GM18498 (cell line): Measurements from ENCODE around the gene RARRES1.

ENCODE experiments used
- ATAC-seq: cut with Tn5 transposase; IDR thresholded peaks from one replicate; pipeline ENCODE4 v1.9.1; 2021; ENCODE audit warnings: mild to moderate bottlenecking, moderate library complexity; ENCODE audit not compliant: unreplicated experiment

RARRES1 gene, protein sequence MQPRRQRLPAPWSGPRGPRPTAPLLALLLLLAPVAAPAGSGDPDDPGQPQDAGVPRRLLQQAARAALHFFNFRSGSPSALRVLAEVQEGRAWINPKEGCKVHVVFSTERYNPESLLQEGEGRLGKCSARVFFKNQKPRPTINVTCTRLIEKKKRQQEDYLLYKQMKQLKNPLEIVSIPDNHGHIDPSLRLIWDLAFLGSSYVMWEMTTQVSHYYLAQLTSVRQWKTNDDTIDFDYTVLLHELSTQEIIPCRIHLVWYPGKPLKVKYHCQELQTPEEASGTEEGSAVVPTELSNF

GRCh38 chr3:158731938-158732855, at the start of gene RARRES1:
TSS of gene RARRES1 (minus strand) at chr3:158732457. CDS start at chr3:158732415, 42 bp downstream.
- peak; percentile 86 for ATAC-seq

DNA sequence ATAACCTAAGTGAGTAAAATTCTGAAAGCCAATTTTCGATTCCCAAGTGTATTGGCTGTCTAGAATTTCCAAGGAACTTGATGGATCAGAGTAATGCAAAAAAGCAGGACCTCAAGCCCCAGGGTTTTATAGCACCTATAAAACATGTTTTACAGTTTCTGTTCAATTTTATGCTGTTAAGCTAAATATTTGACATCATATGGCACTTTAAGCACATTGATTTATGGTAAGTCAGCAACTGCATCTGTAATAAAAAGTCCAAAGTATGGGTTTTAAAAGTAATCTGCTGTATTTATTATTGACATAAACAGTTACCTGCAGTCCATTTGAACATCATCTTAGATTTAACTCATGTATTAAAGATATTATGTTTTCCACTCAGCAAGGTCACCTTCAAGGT, 49.6 kb upstream of the RARRES1 start:
- no peak for ATAC-seq

- ATAC-seq, result no peak
Observed at GRCh38 chr3:158781191-158781590, 48.9 kb upstream of the RARRES1 start.

DNA sequence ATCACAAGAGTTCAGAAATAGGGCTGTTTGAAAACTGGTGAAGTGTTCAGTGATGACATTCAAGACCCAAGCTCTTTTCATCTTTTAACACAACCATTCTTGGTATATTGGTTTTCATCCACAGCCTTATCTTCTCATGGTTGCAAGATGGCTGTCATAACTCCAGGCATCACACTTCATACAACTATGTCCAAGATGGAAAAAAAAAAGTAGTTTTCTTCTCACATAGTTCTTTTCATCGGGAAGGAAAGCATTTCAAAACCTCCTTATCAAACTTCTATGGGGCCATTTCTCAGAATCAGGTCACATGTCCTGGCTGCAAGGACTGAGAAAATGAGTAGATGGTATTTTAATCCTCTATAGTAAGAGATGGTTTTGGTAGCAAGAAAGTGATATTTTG, 48.5 kb upstream of the RARRES1 start:
- ATAC-seq, result no peak

DNA sequence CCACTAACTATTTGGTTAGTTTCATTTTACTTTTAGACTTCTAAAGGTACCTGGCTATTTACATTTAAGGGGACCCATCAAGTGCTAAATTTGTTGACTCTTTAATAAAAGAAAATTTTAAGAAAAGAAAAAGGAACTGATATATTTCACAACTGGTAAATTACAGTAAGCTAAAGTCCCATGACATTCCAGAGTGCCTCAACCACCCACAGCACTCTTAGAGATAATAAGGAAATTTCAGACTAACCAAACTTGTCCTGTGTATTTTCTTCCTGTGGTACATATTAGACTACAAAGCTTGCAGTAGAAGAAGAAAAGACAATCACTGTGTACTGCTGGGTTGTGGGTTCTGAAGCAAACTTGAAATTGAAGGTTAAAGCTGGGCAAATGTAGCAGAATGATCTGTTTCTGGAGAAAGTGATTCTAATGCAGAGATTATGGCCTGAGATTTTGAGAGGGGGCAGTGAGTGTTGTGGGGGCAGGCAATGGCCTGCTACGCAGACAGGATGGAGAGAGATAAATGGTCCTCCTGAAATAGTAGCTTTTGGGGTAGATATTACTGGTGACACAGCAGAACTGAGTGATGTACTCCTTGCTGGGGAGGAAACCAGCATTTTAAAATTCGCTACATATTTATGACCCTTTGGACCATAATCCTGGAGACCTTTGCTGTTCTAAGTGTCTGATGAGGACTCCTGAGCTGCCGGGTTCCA, 45.1 kb upstream of the RARRES1 start:
- ATAC-seq, result no peak

DNA sequence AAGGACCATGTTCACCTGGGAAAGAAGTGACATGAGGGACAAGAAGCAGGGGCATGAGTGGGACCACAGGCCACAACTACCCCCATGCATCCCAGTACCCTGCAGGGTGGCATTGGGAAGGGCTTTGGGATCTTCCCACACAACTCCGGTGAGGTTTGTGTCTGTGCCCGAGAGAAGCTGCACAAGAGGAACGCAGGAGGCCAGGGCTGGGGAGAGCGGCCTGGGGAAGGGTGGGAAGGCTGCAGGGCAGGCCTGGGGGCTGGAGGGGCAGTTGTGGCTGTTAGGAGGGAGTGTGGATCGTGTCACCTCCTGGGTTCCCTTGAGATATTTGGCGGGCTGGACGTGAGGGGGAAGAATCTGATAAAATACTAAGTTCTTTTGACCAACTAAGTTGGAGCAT, 44.3 kb upstream of the RARRES1 start:
- no peak for ATAC-seq

DNA sequence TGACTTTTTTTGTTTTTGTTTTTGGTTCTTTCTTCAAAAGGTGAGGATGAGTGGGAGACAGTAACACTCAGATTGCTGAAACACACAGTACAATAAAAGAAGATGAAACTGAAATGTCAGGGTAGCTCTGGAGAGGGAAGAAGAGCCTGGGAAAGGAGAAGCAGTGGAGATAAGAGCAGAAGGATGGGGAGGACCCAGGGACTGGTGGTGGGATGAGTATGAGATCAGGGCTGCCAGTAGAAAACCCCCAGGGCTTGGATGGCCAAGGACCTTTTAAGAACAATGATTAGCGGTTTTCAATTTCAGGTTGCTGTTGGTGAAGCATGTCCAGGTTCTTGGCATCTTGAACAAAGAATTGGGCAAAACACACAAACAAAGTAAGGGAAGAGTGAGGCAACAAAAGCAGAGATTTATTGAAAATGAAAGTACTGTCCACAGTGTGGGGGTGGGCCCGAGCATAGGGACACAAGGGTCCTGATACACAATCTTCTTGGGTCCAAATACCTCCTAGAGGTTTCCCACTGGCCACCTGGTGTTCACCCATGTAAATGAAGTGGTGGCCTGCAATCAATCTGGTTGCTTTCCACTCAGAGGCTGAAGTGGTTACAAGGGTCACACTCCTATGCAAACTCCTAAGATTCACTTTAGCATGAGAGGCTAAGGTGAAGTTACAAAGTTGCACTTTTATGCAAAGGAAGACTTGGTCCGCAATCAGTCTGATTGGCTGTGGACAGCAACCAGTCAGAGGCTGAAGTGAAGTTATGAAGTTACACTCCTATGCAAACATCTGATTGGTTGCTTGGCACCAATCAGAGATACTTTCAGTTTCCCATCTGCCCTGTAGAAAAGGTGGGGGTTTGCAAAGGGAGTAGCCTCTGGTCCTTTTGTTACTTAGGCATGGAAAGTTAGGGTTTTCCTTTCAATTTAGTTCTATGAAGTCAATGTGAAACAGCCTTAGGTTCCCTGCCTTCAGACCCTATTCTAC, 43.5 kb upstream of the RARRES1 start:
- no peak for ATAC-seq

- no peak for ATAC-seq
Observed at GRCh38 chr3:158774965-158775364, 42.7 kb upstream of the RARRES1 start.

- no peak for ATAC-seq
Observed at GRCh38 chr3:158773845-158774830, 41.9 kb upstream of the RARRES1 start.

DNA sequence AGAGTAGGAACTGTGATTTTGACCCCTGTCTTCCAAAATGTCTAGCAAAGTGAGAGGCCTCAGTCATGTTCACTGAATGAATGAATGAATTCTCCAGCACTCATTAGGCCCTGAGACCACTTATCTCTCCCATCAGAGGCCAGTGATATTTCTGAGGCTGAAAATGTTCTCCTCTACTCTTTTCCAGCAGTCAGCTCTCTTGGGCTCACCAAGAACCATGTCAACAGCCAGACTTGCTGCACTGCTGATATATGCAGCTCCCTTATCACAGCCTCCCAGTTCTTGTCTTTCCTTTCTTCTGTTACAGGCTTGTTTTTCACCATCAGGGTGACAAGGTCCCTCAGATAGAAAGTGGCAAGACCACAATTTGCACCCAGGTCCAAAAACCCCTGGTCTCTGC, 40.9 kb upstream of the RARRES1 start:
- ATAC-seq, result no peak

DNA sequence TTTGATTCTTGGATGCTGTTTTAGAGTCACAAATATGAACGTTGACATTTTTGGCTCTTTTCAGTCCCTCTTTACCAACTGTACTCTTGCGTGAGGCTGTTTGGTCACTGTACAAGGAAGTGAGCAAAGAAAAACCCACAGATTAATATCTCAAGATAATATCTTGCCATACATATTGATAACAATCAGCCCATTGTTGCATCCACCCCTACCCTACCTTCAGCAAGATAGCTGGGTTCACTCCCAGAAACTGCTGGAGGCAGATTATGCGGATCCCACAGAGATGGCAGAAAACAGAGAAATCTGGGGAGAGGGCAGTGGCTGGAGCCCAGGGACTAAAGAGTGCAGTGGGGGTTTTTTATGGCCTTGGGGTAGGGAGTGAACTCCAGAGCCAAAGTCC, 39.7 kb upstream of the RARRES1 start:
- ATAC-seq, result no peak

- no peak for ATAC-seq
Observed at GRCh38 chr3:158771577-158771976, 39.3 kb upstream of the RARRES1 start.

GRCh38 chr3:158770741-158771350, 38.6 kb upstream of the RARRES1 start:
- ATAC-seq, result no peak

GRCh38 chr3:158769952-158770740, 37.9 kb upstream of the RARRES1 start:
- ATAC-seq, result no peak

DNA sequence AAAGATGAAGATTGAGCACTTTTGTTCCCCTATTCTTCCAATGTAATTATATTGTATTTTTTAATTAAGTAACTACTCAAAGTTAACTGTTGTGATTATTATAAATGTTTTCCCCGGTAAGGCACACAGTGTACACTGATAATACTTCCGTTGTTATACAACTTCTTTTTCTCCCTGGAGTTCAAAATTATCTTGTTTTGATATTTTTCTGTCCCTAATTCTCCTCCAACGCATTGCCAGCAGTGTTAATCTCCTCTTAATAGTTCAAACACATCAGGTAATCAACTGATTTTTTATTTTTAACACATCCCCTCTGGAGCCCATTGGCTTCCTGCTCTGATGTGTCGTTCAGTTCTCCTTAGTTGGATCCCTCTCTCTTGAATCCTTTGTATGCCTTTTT, 37.3 kb upstream of the RARRES1 start:
- no peak for ATAC-seq

DNA sequence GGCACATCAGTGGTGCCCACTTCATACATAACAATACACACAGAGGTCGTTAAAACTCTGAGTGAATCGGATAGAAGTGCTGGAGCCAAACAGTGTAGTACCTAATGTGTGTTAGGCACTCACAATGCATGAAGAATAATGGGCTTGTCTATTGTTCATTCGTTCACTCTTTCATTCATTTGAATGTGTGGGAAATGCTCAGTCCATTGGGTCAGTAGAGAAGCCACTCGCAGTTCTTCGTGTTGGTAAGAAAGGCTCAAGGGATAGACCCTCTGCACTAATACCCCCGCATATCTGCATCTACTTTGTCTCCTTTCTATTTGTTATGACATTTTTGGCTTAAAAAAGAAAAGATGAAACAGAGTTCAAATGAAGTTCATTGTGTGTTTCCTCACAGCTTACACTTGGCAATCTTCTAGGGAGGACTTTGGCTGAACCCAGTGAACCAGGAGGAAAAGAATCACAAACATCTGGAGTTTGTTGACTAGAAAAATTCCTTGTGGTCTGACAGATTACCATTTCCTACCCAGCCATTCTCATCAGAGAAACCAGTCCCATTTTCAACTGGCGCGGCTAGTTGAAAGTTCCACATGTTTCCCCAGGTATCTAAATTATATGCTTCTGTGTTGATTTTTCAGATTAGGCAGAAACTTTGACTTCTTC, 36.8 kb upstream of the RARRES1 start:
- ATAC-seq, result no peak

GRCh38 chr3:158768361-158768787, 36.1 kb upstream of the RARRES1 start:
- no peak for ATAC-seq
